H1 (cell line): ENCODE data around the gene ADTRP. TPM values are rescaled to one million over a fixed set of nuclear protein-coding genes. Genes with fewer than 3 reads are reported as not detected.

Experiments
- ATF3 ChIP-seq: IDR thresholded peaks from 2 replicates; pipeline ENCODE4 v1.6.1; 2011; ENCODE audit warnings: low read depth, mild to moderate bottlenecking, low read length; ENCODE audit not compliant: insufficient read depth
- CHD2 ChIP-seq: IDR thresholded peaks from 2 replicates; pipeline ENCODE4 v1.6.1; 2012; ENCODE audit warnings: low read length, improper control_type of control experiment
- SP2 ChIP-seq: IDR thresholded peaks from 2 replicates; pipeline ENCODE4 v1.6.1; 2012; ENCODE audit warnings: mild to moderate bottlenecking, low read length, inconsistent platforms
- TAF7 ChIP-seq: optimal IDR thresholded peaks from 2 replicates; pipeline ENCODE3; 2011; ENCODE audit warnings: low read depth, mild to moderate bottlenecking, inconsistent platforms, low read length, moderate library complexity, borderline replicate concordance
- polyA plus RNA-seq, 7 experiments: library from polyadenylated mRNA; depleted of rRNA in 3 of 7; stranded (reverse) in 5 of 7; unstranded in 2 of 7; fragments of >200 nt in 5 of 7; fragments of 200-250 nt in 2 of 7; gene quantifications; 1 replicate in 5 of 7; 2 replicates in 1 of 7; 4 replicates in 1 of 7; pipeline versions ENCODE4 v1.2.1 to v1.2.3, GENCODE V29; 2011 to 2013; ENCODE audit warnings: missing spikeins in 2 of 7, mixed read lengths in 2 of 7
- total RNA-seq: library from RNA; stranded (reverse); fragmentation: NEBNext Ultra II Directional; extraction: Animal tissue kit (Norgen Biotek cat#: 25700); gene quantifications from 2 replicates; pipeline ENCODE4 v1.2.1, GENCODE V29; 2021

Gene ADTRP
- total and polyA plus RNA-seq, 2 of the 8 experiments (the other 6 are each of a cell fraction or from before 2014, with no cell fraction given) = 0.08 to 0.45 TPM

- no peak for TF ChIP-seq CHD2
- no peak for TF ChIP-seq TAF7
- no peak for TF ChIP-seq SP2
- TF ChIP-seq ATF3 = no peak
- TF ChIP-seq, all 59 proteins: peak for 0
Observed at GRCh38 chr6:11778036-11778435, 567 bp downstream of the ADTRP start (continued).
